Measurements from ENCODE around the gene PATL2. TPM values are rescaled to one million over a fixed set of nuclear protein-coding genes. Genes with fewer than 3 reads are reported as not detected.
"Not testable (repeated sequence)": the region's sequence is repeated elsewhere in the genome, so short reads cannot be mapped to it uniquely, and the experiment has no call there.

The PATL2 gene
- 3.0 TPM for total RNA-seq
- long read RNA-seq, partial matches to known transcripts, result 0 of 2 reads
- long read RNA-seq, other reads (novel, unspliced or antisense), result 1 of 2 reads

DNA sequence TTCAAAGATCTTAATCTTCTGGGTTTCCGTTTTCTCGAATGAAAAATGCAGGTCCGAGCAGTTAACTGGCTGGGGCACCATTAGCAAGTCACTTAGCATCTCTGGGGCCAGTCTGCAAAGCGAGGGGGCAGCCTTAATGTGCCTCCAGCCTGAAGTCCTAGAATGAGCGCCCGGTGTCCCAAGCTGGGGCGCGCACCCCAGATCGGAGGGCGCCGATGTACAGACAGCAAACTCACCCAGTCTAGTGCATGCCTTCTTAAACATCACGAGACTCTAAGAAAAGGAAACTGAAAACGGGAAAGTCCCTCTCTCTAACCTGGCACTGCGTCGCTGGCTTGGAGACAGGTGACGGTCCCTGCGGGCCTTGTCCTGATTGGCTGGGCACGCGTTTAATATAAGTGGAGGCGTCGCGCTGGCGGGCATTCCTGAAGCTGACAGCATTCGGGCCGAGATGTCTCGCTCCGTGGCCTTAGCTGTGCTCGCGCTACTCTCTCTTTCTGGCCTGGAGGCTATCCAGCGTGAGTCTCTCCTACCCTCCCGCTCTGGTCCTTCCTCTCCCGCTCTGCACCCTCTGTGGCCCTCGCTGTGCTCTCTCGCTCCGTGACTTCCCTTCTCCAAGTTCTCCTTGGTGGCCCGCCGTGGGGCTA lies at the start of gene PATL2, which contains the start of gene B2M:
PATL2 (minus strand) TSS at position 228 of the 647 bp plus-strand sequence. CDS start 34,833 bp downstream, outside the sequence.
B2M (plus strand) TSS at position 422 of the 647 bp plus-strand sequence; CDS start at position 452, 30 bp downstream.
- ATAC-seq (peak; percentile 96), DNase-seq (peak; percentile 97)
- intact Hi-C loops (cut with micrococcal nuclease), result loop anchor here (2.0 kb wide), 1 partner anchor 18 kb away; no protein-coding TSS in a partner anchor

DNA sequence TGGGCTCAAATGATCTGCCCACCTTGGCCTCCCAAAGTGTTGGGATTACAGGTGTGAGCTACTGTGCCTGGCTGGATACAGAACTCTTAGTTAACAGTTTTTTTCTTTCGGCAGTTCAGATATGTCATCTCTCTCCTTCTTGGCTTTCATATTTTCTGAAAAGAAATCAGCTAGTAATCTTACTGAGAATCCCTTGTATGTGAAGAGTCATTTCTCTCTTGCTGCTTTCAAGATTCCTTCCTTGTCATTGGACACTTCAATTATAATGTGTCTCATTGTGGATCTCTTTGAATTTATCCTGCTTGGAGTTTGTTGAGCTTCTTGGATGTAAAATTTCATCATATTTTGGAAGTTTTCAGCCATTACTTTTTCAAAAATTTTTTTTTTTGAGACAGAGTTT lies 42.2 kb upstream of the PATL2 start:
- ATAC-seq (no peak), DNase-seq (no peak)
- intact Hi-C loops (cut with micrococcal nuclease), result no loop called here

DNA sequence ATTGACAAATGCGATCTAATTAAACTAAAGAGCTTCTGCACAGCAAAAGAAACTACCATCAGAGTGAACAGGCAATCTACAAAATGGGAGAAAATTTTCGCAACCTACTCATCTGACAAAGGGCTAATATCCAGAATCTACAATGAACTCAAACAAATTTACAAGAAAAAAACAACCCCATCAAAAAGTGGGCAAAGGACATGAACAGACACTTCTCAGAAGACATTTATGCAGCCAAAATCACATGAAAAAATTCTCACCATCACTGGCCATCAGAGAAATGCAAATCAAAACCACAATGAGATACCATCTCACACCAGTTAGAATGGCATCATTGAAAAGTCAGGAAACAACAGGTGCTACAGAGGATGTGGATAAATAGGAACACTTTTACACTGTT lies 32.3 kb upstream of the PATL2 start:
- intact Hi-C loops (cut with micrococcal nuclease); DNase-seq; ATAC-seq: not testable (repeated sequence)

DNA sequence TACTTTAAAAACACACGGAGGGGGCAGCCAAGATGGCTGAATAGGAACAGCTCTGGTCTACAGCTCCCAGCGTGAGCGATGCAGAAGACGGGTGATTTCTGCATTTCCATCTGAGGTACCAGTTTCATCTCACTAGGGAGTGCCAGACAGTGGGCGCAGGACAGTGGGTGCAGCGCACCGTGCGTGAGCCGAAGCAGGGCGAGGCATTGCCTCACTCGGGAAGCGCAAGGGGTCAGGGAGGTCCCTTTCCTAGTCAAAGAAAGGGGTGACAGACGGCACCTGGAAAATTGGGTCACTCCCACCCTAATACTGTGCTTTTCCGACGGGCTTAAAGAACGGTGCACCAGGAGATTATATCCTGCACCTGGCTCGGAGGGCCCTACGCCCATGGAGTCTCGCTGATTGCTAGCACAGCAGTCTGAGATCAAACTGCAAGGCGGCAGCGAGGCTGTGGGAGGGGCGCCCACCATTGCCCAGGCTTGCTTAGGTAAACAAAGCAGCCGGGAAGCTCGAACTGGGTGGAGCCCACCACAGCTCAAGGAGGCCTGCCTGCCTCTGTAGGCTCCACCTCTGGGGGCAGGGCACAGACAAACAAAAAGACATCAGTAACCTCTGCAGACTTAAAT lies 28.2 kb upstream of the PATL2 start:
- intact Hi-C loops (cut with micrococcal nuclease), result loop anchor here (5.0 to 10.0 kb wide), 2 partner anchors 77 to 155 kb away; partner anchors contain the start of gene SPG11
- ATAC-seq, DNase-seq: not testable (repeated sequence)

DNA sequence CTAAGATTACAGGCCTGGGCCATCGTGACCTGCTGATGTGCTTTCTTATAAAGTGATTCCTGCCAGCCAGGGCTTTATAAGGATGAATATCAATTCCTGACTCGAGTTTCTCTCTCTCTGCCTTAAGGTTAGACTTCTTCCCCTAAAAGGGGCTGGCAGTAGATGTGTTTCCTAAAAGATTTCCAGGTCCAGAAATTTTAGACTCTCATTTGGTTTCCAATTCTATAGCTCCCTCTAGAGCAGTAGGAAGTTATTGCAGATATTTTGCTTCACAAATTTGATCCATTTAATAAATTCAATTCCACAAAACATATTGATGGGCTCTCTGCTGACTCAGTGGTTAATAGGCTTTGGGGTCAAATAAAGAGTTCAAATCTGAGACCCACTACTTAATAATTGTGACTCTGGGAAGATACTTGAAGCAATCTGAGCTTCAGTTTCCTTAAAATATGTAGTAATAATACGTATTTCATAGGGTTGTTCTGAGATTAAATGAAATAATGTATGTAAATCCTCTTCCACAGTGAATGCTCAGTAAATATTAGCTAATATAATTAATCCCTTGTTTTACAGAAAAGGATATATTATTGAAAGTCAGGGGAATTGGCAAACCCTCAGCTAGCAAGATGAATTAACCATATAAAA lies 27.3 kb upstream of the PATL2 start:
- ATAC-seq, result peak; percentile 49
- intact Hi-C loops (cut with micrococcal nuclease), result loop anchor here (5.0 to 10.0 kb wide), 2 partner anchors 76 to 154 kb away; partner anchors contain the start of gene SPG11
- DNase-seq, result no peak

DNA sequence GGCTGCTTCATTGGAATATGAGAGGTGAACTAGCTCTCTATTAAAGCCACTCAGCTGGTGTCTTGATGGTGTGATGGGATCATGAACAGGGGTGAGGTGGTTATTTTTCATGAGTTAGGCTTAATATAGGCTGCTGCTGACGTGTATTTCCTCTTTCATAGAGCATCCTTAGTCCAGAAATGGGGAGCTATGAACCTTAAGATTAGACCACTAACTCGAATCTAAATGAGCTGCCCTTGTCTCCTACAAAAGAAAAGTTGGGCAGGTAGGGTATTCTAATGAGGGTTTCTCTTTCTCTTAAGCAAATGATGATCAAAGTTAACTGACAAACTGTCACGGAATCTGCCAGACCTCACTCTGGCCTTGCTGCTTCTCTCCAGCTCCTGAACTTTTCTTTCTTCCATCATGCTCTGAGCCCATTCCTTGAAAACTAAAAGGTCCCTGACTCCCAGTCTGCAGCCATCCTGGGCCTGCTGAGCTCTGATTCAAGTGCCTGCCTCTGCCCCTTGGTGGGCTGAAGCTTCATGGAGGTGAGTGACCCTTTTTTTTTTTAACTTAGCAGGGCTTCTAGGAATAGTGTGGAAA lies 25.1 kb upstream of the PATL2 start, which contains the start of gene TRIM69:
TRIM69 (plus strand) TSS at position 348 of the 585 bp plus-strand sequence; CDS start at position 525, 177 bp downstream.
- no peak for ATAC-seq
- intact Hi-C loops (cut with micrococcal nuclease), result loop anchor here (5.0 to 10.0 kb wide), 2 partner anchors 74 to 151 kb away; partner anchors contain the start of gene SPG11
- DNase-seq, result no peak

DNA sequence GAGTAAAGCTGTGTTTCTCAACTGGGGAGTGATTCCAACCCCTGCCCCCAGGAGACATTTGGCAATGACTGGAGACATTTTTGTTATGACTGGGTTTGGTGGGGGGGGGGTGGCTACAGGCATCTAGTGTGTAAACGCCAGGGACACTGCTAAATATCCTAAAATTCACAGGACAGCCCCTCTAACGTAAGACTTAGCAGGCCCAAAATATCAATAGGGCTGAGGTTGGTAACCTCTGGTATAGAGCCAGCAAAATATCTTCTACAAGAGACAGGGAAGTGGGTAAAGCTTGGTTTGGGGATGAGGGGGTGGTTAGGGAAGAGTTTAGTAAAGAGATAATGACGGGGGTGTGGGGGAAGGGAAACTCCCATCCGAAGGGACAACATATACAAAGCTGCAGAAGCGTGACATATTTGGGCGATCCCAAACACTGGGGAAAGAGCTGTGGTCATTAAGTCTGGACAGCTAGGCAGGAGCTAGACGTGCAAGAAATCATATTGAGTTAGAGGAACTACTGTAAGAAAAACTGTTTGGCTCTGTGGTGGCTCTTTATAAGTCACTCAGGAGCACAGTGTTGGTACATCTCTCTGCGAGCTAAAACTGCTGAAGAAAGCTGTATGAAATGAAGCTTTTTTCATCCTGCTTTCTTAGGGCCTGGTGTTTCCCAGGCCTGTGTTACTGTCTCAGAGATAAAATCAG lies 24.5 kb upstream of the PATL2 start:
- ATAC-seq (peak; percentile 62), DNase-seq (peak; percentile 47)
- intact Hi-C loops (cut with micrococcal nuclease), result loop anchor here (5.0 to 10.0 kb wide), 2 partner anchors 73 to 151 kb away; partner anchors contain the start of gene SPG11

DNA sequence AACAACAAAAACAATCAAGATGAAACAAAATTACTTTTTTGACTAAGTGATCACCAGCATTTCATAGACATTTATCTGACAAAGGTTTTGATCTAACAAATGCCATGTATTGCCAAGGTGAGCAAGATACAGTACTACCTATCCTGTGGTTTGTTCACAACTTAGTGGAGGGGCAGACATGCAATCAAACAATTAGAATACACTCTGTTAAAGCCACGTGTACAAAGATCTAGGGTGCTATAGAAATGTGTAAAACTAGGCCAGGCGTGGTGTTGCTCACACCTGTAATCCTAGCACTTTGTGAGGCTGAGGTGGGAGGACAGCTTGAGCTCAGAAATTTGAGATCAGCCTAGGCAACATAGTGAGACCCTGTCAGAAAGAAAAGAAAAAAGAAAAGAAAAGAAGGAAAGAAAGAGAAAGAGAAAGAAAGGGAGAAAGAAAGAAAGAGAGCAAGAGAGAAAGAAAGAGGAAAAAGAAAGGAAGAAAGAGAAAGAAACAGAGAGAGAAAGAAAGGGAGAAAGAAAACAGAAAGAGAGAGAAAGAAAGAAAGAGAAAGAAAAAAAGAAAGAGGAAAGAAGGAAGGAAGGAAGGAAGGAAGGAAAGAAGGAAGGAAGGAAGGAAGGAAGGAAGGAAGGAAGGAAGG lies 23.8 kb upstream of the PATL2 start:
- DNase-seq (no peak), ATAC-seq (no peak)
- intact Hi-C loops (cut with micrococcal nuclease), result loop anchor here (5.0 to 10.0 kb wide), 2 partner anchors 73 to 150 kb away; partner anchors contain the start of gene SPG11

DNA sequence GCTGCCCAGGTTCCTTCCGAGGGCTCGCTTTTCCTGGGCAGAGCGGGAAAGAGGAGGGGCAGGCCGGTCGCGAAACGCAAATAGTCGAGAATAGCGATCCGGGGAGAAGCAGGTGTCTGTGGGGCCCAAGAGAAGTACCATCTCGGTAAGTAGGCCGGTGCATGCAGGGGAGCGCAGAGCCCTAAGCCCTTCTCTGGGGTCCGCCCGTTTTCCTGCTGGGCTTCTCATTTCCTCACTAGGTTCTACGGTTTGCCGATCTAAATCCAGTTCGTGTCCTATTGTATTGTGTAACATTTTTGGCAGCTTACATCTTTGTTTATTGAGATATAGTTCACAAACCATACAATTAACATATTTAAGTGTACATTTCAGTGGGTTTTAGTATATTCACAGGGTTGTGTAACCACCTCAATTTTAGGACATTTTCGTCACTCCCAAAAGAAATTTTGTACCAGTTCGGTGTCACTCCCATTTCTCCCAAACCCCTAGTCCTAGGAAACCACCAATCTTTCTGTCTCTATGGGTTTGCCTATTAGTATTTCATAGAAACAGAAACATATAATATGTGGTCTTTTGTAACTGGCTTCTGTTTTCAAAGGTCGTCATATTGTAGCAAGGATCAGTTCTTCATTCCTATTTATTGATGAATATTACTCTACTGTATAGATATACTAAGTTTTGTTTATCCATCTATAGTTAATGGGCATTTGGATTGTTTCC lies 18.4 kb upstream of the PATL2 start:
- peak; percentile 39 for ATAC-seq
- intact Hi-C loops (cut with micrococcal nuclease), result loop anchor here (2.0 to 10.0 kb wide), 2 partner anchors 19 to 145 kb away; partner anchors contain the start of genes B2M and PATL2
- no peak for DNase-seq

DNA sequence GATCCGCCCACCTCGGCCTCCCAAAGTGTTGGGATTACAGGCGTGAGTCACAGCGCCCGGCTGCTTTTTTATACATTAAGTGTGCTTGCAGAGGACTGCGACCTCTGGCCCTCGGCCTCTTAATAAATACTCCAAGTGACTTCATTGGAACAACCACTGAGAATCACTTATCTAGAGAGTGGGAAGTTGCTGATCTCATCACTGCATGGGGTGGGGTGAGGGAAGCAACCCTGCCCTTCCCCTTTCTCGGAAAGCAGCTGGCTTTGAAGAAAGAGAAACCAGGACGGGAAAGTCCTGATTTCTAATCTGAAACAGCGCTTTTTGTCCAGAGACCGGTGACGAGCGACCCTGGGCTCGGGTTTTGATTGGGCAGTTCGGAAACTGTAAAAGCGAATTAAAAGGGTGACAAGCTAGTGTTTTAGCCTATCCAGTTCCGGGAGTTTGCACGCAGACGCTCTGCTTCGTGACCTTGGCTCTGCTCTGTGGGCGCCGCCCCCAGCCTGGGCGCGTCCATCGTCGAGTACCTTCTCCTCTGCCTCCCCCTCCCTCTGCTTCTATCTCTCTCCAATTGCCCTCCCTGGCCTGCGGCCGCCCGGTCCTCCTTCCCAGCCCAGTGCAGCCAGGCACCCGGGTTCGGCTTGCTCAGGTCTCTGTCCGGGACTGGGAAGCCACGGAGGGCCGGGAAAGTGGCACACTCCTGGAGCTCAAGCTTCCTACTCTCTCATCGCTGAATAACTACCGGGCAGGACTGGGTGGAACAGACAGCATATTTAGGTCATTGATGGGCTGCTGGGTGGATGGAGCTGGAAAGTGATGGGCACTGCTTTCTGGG lies 17.7 kb upstream of the PATL2 start:
- intact Hi-C loops (cut with micrococcal nuclease), result loop anchor here (2.0 kb wide), 1 partner anchor 18 kb away; the partner anchor contains the start of genes B2M and PATL2
- DNase-seq (peak; percentile 96), ATAC-seq (peak; percentile 97)

DNA sequence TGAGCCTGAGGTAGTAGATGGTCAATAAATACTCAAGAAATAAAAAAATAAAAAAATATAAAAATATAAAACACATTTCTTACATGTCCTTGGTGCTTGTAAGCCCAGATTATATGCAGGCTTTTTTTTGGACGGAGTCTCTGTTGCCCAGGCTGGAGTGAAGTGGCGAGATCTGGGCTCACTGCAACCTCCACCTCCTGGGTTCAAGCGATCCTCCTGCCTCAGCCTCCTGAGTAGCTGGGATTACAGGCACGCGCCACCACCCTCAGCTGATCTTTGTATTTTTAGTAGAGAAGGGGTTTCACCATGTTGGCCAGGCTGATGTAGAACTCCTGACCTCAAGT lies 17.1 kb upstream of the PATL2 start:
- intact Hi-C loops (cut with micrococcal nuclease), result loop anchor here (2.0 kb wide), 1 partner anchor 17 kb away; the partner anchor contains the start of genes B2M and PATL2
- ATAC-seq, DNase-seq: not testable (repeated sequence)

DNA sequence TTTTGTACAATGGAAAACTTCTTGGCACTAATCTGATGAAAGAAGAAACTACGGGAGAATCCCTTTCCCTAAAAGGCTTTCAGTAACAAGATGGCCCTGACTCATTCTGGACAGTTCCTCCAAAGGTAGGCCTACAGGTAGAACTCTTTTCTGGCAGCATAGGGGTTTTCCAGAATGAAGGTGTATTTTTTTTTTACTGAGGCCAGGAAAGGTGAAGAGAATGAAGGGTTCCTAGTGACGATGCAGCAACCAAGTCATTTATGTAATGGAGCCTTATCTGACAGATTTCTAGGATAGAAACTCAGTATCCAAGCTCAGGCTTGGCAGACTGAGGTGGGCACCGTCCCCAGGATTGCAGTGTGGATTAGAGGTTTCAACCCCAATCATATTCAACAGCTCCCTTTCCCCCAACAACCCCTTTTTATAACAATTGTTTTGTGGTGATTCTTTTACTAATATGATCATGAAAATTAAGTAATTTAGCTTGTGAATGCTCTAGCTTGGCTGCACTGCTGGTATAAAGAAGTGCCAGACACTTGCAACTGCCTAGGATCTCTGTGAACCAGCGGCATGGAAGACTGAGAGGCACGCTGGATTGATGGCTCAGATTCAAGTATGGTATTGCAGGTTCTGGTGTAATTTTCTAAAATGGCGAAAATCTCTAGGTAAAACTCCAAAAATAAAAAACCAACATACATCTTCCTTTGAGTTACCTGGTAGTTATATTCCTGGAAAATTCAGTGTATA lies 16.5 kb upstream of the PATL2 start:
- intact Hi-C loops (cut with micrococcal nuclease), result loop anchor here (2.0 kb wide), 1 partner anchor 17 kb away; the partner anchor contains the start of genes B2M and PATL2
- DNase-seq (no peak), ATAC-seq (no peak)

DNA sequence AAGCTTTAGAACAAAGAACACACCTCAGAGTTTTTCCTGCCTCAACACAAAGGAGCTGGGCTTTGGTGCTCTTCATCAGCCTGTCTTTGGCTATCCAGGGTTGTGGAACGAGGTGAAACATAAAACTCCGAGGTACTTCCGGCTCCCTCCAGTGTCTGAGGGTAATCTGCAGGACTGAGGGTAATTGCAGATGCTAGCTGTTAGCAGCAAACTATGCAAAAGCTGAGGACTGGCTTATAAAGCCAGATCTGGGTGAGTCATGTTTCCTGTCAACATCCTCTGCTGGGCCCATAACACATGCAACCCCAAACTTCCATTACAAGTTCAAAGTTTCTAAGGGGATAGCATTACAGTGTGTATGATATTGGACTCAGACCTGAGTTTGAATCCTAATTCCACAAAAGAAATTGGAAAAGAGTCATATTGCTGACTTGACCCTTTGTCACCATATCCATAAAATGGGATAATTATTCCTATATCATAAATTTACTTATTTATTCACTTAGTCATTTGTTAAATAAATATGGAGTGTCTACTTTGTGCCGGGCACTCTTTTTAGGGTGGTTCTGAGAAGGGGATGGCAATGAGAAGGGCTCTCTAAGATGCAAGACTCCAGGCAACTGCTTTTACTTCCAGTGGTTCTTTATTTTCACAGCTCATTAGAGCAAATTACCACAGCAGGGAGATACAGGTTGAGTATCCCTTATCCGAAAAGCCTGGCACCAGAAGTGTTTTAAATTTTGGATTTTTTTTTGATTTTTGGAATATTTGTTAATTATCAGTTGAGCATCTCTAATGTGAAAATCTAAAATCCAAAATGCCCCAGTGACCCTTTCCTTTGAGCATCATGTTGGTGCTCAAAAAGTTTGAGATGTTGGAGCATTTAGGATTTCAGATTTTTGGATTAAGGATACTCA lies 15.7 kb upstream of the PATL2 start:
- ATAC-seq (peak; percentile 25), DNase-seq (no peak)
- intact Hi-C loops (cut with micrococcal nuclease), result no loop called here

DNA sequence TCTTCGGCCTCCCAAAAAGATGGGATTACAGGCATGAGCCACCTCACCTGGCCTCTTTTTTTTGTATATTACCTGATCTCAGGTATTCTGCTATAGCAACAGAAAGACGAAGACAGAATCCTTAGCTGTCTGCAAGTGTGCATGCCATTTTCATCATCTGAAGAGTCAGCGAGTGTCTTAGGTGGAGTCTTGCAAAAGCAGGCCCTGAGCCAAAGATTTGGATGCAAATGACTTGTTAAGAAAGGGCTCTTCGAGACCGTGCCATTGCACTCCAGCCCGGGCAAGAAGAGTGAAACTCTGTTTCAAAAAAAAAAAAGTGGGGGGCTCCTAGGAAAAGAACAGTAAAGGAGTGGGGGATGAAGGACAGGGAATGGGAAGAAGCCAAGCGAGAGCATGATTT lies 15.0 kb upstream of the PATL2 start:
- intact Hi-C loops (cut with micrococcal nuclease), result no loop called here
- DNase-seq (no peak), ATAC-seq (no peak)

DNA sequence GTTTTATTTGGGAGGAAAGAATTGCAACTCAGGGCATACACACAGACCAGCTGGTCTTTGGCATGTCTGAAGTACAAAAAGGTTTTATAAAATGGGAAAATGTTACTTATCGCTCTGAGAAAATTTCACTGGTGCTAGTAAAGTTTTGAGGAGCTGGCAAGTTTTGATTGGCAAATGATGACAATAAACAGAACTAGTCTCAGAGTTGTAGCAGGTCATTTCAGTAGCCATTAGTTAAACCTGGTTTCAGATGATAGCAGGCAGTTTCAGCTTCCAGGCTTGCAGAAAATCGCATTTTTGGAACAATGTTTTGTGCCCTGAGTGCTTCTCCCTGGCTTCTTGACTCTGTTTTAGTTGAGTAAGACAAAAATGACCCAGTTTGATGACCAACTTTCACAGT lies 10.9 kb upstream of the PATL2 start:
- intact Hi-C loops (cut with micrococcal nuclease), result no loop called here
- DNase-seq (no peak), ATAC-seq (no peak)
